K562 (cell line): ENCODE results near the gene KNOP1. TPM values are rescaled to one million over a fixed set of nuclear protein-coding genes. Genes with fewer than 3 reads are reported as not detected.

Experiments
- BHLHE40 ChIP-seq: IDR thresholded peaks from 2 replicates; pipeline ENCODE4 v1.6.1; 2011; ENCODE audit warnings: low read length, improper control_type of control experiment
- BMI1 ChIP-seq: fragments of 150-350 bp; IDR thresholded peaks from 2 replicates; pipeline ENCODE4 v1.6.1; 2014; ENCODE audit warnings: low read length
- CCAR2 ChIP-seq: fragments of 200-400 bp; formaldehyde crosslinking; IDR thresholded peaks from 2 replicates; pipeline ENCODE4 v1.6.1; 2017; ENCODE audit warnings: mild to moderate bottlenecking, low read depth, low read length
- HDAC2 ChIP-seq: fragments of 450-650 bp; IDR thresholded peaks from 2 replicates; pipeline ENCODE4 v1.6.1; 2016; ENCODE audit warnings: mild to moderate bottlenecking
- MTA3 ChIP-seq: fragments of 450-650 bp; formaldehyde crosslinking; IDR thresholded peaks from 2 replicates; pipeline ENCODE4 v1.6.1; 2017; ENCODE audit warnings: mild to moderate bottlenecking, borderline replicate concordance
- RNF2 ChIP-seq: sonication (generic); IDR thresholded peaks from 2 replicates; pipeline ENCODE4 v1.6.1; 2016
- SMAD4 ChIP-seq: fragments of 250-450 bp; sonication (Bioruptor Pico); conservative IDR thresholded peaks from 2 replicates; pipeline ENCODE4 v1.8.0; 2021; ENCODE audit warnings: inconsistent platforms, mild to moderate bottlenecking, moderate library complexity
- SNRNP70 ChIP-seq: fragments of 200-400 bp; formaldehyde crosslinking; optimal IDR thresholded peaks from 2 replicates; pipeline ENCODE3; 2017; ENCODE audit warnings: low read depth, low read length
- STAT5A ChIP-seq: IDR thresholded peaks from 2 replicates; pipeline ENCODE4 v1.6.1; 2012; ENCODE audit warnings: low read length, inconsistent platforms, borderline replicate concordance
- TBL1XR1 ChIP-seq, 2 experiments: IDR thresholded peaks; 2 replicates each; pipeline ENCODE4 v1.6.1; 2012; ENCODE audit warnings: improper control_type of control experiment in 2 of 2, low read length in 2 of 2, mild to moderate bottlenecking in 1 of 2
- U2AF1 ChIP-seq: fragments of 200-400 bp; formaldehyde crosslinking; optimal IDR thresholded peaks from 2 replicates; pipeline ENCODE3; 2017; ENCODE audit warnings: mild to moderate bottlenecking, low read depth, low read length, moderate library complexity
- ZNF253 ChIP-seq: fragments of 250-450 bp; sonication (Bioruptor Pico); conservative IDR thresholded peaks from 2 replicates; pipeline ENCODE4 v1.6.1; 2021; ENCODE audit warnings: mild to moderate bottlenecking
- ZNF354B ChIP-seq: fragments of 250-450 bp; sonication (Bioruptor Pico); IDR thresholded peaks from 2 replicates; pipeline ENCODE4 v1.4.0; 2020
- ZNF586 ChIP-seq: fragments of 450-650 bp; formaldehyde crosslinking; conservative IDR thresholded peaks from 2 replicates; pipeline ENCODE4 v1.4.0; 2020; ENCODE audit warnings: mild to moderate bottlenecking, moderate library complexity
- ZNF780A ChIP-seq: fragments of 250-450 bp; sonication (Bioruptor Pico); IDR thresholded peaks from 2 replicates; pipeline ENCODE4 v1.5.0; 2021; ENCODE audit warnings: mild to moderate bottlenecking
- polyA plus RNA-seq, 8 experiments: library from polyadenylated mRNA; depleted of rRNA in 4 of 8; stranded (reverse) in 5 of 8; unstranded in 3 of 8; fragments of >200 nt; fragmentation: Nextera tagmentation in 2 of 8; fragmentation: Illumina TruSeq in 1 of 8; extraction: Ambion mirVana in 2 of 8; extraction: Trizol in 1 of 8; gene quantifications; 2 replicates each; pipeline versions ENCODE4 v1.2.1 to v1.2.3, GENCODE V29; 2011 to 2014; ENCODE audit warnings: inconsistent platforms in 1 of 8, missing spikeins in 1 of 8
- total RNA-seq, 7 experiments: library from RNA; depleted of rRNA in 6 of 7; stranded (reverse); fragments of >200 nt in 6 of 7; fragmentation: Illumina TruSeq in 2 of 7; extraction: Trizol in 2 of 7; gene quantifications; 2 replicates each; pipeline versions ENCODE4 v1.2.1 to v1.2.3, GENCODE V29; 2011 to 2021; ENCODE audit warnings: low replicate concordance in 1 of 7
- TF ChIP-seq, protein P1 (sequence below): fragments of 450-650 bp; IDR thresholded peaks from 2 replicates; pipeline ENCODE4 v1.6.1; 2016; ENCODE audit warnings: mild to moderate bottlenecking
- TF ChIP-seq, protein P2 (sequence below), 2 experiments: IDR thresholded peaks; 2 replicates each; pipeline ENCODE4 v1.6.1; 2011; ENCODE audit warnings: borderline replicate concordance in 1 of 2, control low read depth in 1 of 2, low read depth in 1 of 2, low read length in 1 of 2, mild to moderate bottlenecking in 1 of 2, mixed read lengths in 1 of 2, moderate library complexity in 1 of 2; ENCODE audit not compliant: insufficient read depth in 1 of 2, insufficient read length in 1 of 2, poor library complexity in 1 of 2, severe bottlenecking in 1 of 2; ENCODE audit errors: extremely low read depth in 1 of 2
- TF ChIP-seq, protein P3 (sequence below): fragments of 200-400 bp; formaldehyde crosslinking; IDR thresholded peaks from 2 replicates; pipeline ENCODE4 v1.6.1; 2017; ENCODE audit warnings: mild to moderate bottlenecking, low read depth, low read length, moderate library complexity
- TF ChIP-seq, protein P4 (sequence below), 2 experiments: fragments of 450-650 bp; conservative IDR thresholded peaks; 2 replicates each; pipeline ENCODE4 v1.6.1; 2017; ENCODE audit warnings: mild to moderate bottlenecking in 2 of 2, moderate library complexity in 2 of 2
- TF ChIP-seq, protein P5 (sequence below): fragments of 250-450 bp; sonication (Bioruptor Pico); IDR thresholded peaks from 2 replicates; pipeline ENCODE4 v1.8.0; 2022; ENCODE audit warnings: moderate library complexity, mild to moderate bottlenecking, inconsistent platforms

The KNOP1 gene
- total and polyA plus RNA-seq, 9 of the 15 experiments (the other 6 are each of a cell fraction or from before 2014, with no cell fraction given): 22.4 to 57.6 (median 39.3) TPM

DNA sequence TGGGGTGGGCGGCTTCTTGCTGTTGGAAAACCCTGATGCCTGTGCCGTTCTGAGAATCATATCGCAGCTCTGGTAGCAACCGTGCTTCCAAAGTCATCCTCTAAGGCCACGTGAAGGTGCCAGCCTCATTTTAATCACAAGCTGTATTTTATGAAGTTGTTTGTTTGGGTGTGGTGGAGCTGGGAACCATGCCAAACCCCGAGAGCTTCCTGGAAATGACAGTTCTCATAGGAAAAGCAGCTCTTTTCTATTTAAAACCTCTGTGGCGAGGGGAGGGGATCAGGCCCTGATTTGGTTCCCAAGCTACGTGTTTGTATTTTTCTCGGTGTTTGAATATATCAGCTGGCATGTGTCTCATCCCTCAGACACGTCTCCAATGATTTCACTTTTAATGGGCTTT is 21.7 kb downstream of the KNOP1 start (continued):
- TF ChIP-seq, protein P1, sequence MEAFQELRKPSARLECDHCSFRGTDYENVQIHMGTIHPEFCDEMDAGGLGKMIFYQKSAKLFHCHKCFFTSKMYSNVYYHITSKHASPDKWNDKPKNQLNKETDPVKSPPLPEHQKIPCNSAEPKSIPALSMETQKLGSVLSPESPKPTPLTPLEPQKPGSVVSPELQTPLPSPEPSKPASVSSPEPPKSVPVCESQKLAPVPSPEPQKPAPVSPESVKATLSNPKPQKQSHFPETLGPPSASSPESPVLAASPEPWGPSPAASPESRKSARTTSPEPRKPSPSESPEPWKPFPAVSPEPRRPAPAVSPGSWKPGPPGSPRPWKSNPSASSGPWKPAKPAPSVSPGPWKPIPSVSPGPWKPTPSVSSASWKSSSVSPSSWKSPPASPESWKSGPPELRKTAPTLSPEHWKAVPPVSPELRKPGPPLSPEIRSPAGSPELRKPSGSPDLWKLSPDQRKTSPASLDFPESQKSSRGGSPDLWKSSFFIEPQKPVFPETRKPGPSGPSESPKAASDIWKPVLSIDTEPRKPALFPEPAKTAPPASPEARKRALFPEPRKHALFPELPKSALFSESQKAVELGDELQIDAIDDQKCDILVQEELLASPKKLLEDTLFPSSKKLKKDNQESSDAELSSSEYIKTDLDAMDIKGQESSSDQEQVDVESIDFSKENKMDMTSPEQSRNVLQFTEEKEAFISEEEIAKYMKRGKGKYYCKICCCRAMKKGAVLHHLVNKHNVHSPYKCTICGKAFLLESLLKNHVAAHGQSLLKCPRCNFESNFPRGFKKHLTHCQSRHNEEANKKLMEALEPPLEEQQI: no peak
- TF ChIP-seq, protein P2, sequence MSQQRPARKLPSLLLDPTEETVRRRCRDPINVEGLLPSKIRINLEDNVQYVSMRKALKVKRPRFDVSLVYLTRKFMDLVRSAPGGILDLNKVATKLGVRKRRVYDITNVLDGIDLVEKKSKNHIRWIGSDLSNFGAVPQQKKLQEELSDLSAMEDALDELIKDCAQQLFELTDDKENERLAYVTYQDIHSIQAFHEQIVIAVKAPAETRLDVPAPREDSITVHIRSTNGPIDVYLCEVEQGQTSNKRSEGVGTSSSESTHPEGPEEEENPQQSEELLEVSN (IDR thresholded peaks at IDR 0.05; ENCODE audit: borderline replicate concordance in 1 of 2, extremely low read depth in 1 of 2, insufficient read depth in 1 of 2, insufficient read length in 1 of 2, low read depth in 1 of 2, low read length in 1 of 2, poor library complexity in 1 of 2, severe bottlenecking in 1 of 2): no peak
- no peak for TF ChIP-seq MTA3
- no peak for TF ChIP-seq SNRNP70
- TF ChIP-seq BHLHE40: peak; percentile 57
- peak; percentile 60; the same call in 1 of the 2 replicates for TF ChIP-seq STAT5A
- TF ChIP-seq, protein P3, sequence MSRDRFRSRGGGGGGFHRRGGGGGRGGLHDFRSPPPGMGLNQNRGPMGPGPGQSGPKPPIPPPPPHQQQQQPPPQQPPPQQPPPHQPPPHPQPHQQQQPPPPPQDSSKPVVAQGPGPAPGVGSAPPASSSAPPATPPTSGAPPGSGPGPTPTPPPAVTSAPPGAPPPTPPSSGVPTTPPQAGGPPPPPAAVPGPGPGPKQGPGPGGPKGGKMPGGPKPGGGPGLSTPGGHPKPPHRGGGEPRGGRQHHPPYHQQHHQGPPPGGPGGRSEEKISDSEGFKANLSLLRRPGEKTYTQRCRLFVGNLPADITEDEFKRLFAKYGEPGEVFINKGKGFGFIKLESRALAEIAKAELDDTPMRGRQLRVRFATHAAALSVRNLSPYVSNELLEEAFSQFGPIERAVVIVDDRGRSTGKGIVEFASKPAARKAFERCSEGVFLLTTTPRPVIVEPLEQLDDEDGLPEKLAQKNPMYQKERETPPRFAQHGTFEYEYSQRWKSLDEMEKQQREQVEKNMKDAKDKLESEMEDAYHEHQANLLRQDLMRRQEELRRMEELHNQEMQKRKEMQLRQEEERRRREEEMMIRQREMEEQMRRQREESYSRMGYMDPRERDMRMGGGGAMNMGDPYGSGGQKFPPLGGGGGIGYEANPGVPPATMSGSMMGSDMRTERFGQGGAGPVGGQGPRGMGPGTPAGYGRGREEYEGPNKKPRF: no peak
- 0 out of 4 replicates have a peak, but pooled peaks of 1 of the 2 experiments have one; percentile 38 for TF ChIP-seq TBL1XR1 (IDR thresholded peaks at IDR 0.05; ENCODE audit: low read length in 2 of 2)
- no peak for TF ChIP-seq ZNF780A (CRISPR knock-in tag)
- TF ChIP-seq U2AF1: no peak
- no peak for TF ChIP-seq BMI1
- TF ChIP-seq, protein P4, sequence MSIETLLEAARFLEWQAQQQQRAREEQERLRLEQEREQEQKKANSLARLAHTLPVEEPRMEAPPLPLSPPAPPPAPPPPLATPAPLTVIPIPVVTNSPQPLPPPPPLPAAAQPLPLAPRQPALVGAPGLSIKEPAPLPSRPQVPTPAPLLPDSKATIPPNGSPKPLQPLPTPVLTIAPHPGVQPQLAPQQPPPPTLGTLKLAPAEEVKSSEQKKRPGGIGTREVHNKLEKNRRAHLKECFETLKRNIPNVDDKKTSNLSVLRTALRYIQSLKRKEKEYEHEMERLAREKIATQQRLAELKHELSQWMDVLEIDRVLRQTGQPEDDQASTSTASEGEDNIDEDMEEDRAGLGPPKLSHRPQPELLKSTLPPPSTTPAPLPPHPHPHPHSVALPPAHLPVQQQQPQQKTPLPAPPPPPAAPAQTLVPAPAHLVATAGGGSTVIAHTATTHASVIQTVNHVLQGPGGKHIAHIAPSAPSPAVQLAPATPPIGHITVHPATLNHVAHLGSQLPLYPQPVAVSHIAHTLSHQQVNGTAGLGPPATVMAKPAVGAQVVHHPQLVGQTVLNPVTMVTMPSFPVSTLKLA (conservative IDR thresholded peaks at IDR 0.05): 0 out of 4 replicates have a peak, but pooled peaks of 1 of the 2 experiments have one; percentile 38
- TF ChIP-seq ZNF586: no peak
- no peak for TF ChIP-seq RNF2
- TF ChIP-seq SMAD4 (CRISPR knock-in tag): peak; percentile 69
- TF ChIP-seq CCAR2: no peak
- no peak for TF ChIP-seq ZNF354B (CRISPR knock-in tag)
- TF ChIP-seq ZNF253 (CRISPR knock-in tag): no peak
- 0 out of 2 replicates have a peak, but pooled peaks have one; percentile 38 for TF ChIP-seq HDAC2
- TF ChIP-seq, protein P5, sequence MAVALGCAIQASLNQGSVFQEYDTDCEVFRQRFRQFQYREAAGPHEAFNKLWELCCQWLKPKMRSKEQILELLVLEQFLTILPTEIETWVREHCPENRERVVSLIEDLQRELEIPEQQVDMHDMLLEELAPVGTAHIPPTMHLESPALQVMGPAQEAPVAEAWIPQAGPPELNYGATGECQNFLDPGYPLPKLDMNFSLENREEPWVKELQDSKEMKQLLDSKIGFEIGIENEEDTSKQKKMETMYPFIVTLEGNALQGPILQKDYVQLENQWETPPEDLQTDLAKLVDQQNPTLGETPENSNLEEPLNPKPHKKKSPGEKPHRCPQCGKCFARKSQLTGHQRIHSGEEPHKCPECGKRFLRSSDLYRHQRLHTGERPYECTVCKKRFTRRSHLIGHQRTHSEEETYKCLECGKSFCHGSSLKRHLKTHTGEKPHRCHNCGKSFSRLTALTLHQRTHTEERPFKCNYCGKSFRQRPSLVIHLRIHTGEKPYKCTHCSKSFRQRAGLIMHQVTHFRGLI (CRISPR knock-in tag): no peak
